GM06990 (cell line): ENCODE results near the gene AFG1L.

ENCODE experiments used
- DNase-seq: peaks from one replicate; pipeline ENCODE4 v3.0.0-alpha.2; 2011; ENCODE audit not compliant: insufficient read length; ENCODE audit errors: extremely low read depth
- H3K27me3 ChIP-seq: replicated peaks from 2 replicates; pipeline ENCODE4 v1.6.0; 2011; ENCODE audit warnings: low read length; ENCODE audit not compliant: control insufficient read depth, insufficient read depth
- H3K36me3 ChIP-seq: 2 replicates; pipeline ENCODE4 v1.5.1; 2011; ENCODE audit warnings: low read length; ENCODE audit not compliant: control insufficient read depth, insufficient read depth
- H3K4me3 ChIP-seq: replicated peaks from 2 replicates; pipeline ENCODE4 v1.5.1; 2011; ENCODE audit warnings: low read depth, mild to moderate bottlenecking, control low read depth, low read length
- TF ChIP-seq, protein P1 (sequence below): IDR thresholded peaks from 2 replicates; pipeline ENCODE4 v1.5.1; 2011; ENCODE audit warnings: low read length, control low read depth, mild to moderate bottlenecking, inconsistent platforms; ENCODE audit not compliant: insufficient read depth, poor library complexity, severe bottlenecking

Gene AFG1L

DNA sequence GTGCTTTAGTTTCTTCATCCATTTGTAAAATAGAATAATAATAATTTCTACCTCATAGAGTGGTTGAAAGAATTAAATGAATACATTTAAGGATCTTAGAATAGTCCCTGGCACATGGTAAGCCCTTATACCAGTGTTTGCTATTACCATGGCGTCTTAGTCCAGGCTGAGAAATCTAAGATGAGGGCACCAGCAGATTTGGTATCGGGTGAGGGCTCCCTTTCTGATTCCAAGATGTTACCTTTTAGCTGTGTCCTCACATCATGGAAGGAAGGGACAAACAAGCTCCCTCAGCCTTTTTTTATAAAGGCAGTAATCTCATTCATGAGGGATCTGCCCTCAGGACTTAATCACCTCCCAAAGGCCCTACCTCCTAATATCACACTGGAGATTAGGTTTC is 141.9 kb downstream of the AFG1L start:
- H3K36me3 ChIP-seq, result no peaks in the 10 kb centered on the region
- TF ChIP-seq, protein P1, sequence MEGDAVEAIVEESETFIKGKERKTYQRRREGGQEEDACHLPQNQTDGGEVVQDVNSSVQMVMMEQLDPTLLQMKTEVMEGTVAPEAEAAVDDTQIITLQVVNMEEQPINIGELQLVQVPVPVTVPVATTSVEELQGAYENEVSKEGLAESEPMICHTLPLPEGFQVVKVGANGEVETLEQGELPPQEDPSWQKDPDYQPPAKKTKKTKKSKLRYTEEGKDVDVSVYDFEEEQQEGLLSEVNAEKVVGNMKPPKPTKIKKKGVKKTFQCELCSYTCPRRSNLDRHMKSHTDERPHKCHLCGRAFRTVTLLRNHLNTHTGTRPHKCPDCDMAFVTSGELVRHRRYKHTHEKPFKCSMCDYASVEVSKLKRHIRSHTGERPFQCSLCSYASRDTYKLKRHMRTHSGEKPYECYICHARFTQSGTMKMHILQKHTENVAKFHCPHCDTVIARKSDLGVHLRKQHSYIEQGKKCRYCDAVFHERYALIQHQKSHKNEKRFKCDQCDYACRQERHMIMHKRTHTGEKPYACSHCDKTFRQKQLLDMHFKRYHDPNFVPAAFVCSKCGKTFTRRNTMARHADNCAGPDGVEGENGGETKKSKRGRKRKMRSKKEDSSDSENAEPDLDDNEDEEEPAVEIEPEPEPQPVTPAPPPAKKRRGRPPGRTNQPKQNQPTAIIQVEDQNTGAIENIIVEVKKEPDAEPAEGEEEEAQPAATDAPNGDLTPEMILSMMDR, result no peak
- no peaks in the 10 kb centered on the region for H3K27me3 ChIP-seq
- no peak for DNase-seq
- no peak overlapping the region for H3K4me3 ChIP-seq

GRCh38 chr6:108437821-108438220 is 143.0 kb downstream of the AFG1L start:
- TF ChIP-seq, protein P1, result no peak
- H3K36me3 ChIP-seq, result no peaks in the 10 kb centered on the region
- DNase-seq, result no peak
- no peak overlapping the region for H3K4me3 ChIP-seq
- H3K27me3 ChIP-seq, result no peaks in the 10 kb centered on the region; the same call in 1 of the 2 replicates

DNA sequence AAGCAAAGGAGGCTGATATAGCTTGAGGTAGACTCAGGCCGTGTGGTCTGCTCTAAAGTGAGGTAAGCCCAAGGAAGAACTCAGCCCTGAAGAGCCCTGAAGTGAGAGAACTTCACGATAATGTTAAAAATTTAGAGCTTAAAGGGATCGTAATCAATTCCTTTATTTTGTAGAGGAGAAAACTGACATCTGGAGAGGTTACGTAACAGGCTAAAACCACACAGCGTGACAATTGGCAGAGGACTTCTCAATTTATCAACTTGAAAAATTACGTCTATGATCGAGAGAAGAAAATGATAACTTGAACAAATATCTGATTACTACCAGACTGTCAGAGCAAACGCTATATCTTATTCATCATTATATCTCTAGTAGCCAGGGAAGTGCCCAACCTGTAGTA is 144.1 kb downstream of the AFG1L start:
- DNase-seq, result no peak
- Histone ChIP-seq H3K27me3 (no peaks in the 10 kb centered on the region; the same call in 1 of the 2 replicates), H3K36me3 (no peaks in the 10 kb centered on the region), H3K4me3 (no peak overlapping the region)
- TF ChIP-seq, protein P1, result no peak

DNA sequence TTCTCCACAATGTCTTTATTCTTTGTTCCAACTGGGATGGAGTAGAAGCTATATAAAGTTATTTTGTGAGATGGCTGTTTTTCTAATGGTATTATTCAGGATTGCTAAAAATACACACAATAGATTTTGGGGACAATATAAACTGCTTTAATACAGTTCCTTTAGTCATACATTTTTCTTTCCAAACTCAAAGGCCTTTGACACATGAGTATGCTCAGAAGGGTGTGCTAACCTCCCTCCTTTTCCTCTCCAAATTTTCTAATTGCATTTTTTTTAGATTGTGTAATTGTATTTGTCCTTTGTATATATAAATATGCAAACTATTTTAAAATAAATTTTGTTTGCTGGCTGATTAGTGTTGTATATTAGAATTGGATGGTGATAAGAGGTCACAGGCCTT is 146.3 kb downstream of the AFG1L start:
- no peak overlapping the region for H3K4me3 ChIP-seq
- no peaks in the 10 kb centered on the region; the same call in 1 of the 2 replicates for H3K27me3 ChIP-seq
- TF ChIP-seq, protein P1, result no peak
- H3K36me3 ChIP-seq, result no peaks in the 10 kb centered on the region
- no peak for DNase-seq

DNA sequence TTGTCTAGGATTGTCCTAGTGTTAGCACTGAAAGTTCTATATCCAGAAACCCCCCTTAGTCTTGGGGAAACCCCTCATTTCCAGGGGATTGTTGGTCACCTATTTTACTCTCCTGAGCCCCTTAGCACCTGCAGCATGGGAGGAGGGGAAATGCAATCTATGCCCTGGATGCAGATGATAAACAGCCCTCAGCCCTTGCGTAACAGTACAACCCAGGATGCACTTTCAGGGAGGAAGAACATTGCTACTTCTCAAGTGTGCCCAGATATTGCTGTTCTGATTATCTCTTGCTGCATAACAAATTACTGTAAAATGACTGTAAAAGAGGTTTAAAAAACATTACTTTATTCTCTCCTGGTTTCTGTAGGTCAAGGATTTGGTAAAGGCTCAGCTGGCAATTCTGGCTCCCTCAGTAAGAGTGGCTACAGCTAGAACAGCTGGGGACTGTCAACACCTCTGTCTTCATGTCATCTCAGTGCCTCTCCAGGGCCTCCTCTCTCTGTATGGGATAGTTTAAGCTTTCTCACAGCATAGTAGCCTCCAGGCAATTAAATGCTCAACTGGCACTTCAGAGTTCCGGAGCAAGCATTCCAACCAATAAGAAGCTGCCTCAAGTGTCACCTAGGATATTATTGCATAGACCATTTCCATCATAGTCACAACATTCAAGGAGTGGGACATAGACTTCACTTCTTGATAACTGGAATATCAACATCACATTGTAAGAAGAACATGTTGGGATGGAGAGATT is 148.1 kb downstream of the AFG1L start:
- TF ChIP-seq, protein P1, result no peak
- no peak overlapping the region for H3K4me3 ChIP-seq
- no peaks in the 10 kb centered on the region for H3K36me3 ChIP-seq
- no peaks in the 10 kb centered on the region; the same call in 1 of the 2 replicates for H3K27me3 ChIP-seq
- DNase-seq, result no peak
